ENCODE measurements around the gene MRPL14. TPM values are rescaled to one million over a fixed set of nuclear protein-coding genes. Genes with fewer than 3 reads are reported as not detected.

MRPL14 gene
- total RNA-seq, 1 donor from 2014 or later = 46.9 TPM

GRCh38 chr6:44072959-44073611 lies 54.2 kb downstream of the MRPL14 start:
- no peak for TF ChIP-seq CTCF (IDR thresholded peaks at IDR 0.05; ENCODE audit: unreplicated experiment)
- peaks cover 63% of the 10 kb centered on the region for H3K4me1 Mint-ChIP-seq

GRCh38 chr6:44072452-44072958 lies 54.7 kb downstream of the MRPL14 start:
- Mint-ChIP-seq H3K36me3 (no peaks in the 10 kb centered on the region), H3K4me1 (peaks cover 58% of the 10 kb centered on the region), H3K27ac (peak overlapping the region; percentile 97), H3K9me3 (no peaks in the 10 kb centered on the region), H3K4me3 (peak overlapping the region; percentile 74), H3K27me3 (ENCODE audit: low read depth) (no peaks in the 10 kb centered on the region)
- TF ChIP-seq CTCF (IDR thresholded peaks at IDR 0.05; ENCODE audit: unreplicated experiment) = no peak
- DNase-seq (ENCODE audit: low spot score in 2 of 2, unreplicated experiment in 2 of 2) = no peak

More at GRCh38 chr6:44072959-44073611, 54.2 kb downstream of the MRPL14 start:
- Mint-ChIP-seq H3K36me3 (no peaks in the 10 kb centered on the region), H3K27ac (peak overlapping the region; percentile 97), H3K9me3 (no peaks in the 10 kb centered on the region), H3K27me3 (ENCODE audit: low read depth) (peaks cover 3% of the 10 kb centered on the region), H3K4me3 (peak overlapping the region; percentile 74)
- DNase-seq (ENCODE audit: low spot score in 2 of 2, unreplicated experiment in 2 of 2) = peak; percentile 87 to 88

GRCh38 chr6:44071670-44072451 lies 55.4 kb downstream of the MRPL14 start:
- Mint-ChIP-seq H3K27me3 (ENCODE audit: low read depth) (no peaks in the 10 kb centered on the region), H3K9me3 (no peaks in the 10 kb centered on the region), H3K4me1 (peaks cover 54% of the 10 kb centered on the region), H3K36me3 (no peaks in the 10 kb centered on the region), H3K4me3 (no peak overlapping the region), H3K27ac (peak overlapping the region; percentile 67)
- no peak for TF ChIP-seq CTCF (IDR thresholded peaks at IDR 0.05; ENCODE audit: unreplicated experiment)
- DNase-seq (ENCODE audit: low spot score in 2 of 2, unreplicated experiment in 2 of 2) = no peak

GRCh38 chr6:44068607-44069296 lies 58.5 kb downstream of the MRPL14 start:
- Mint-ChIP-seq H3K4me3 (no peak overlapping the region), H3K36me3 (no peaks in the 10 kb centered on the region), H3K27me3 (ENCODE audit: low read depth) (no peaks in the 10 kb centered on the region), H3K27ac (peak overlapping the region; percentile 81), H3K4me1 (peaks cover 36% of the 10 kb centered on the region), H3K9me3 (no peaks in the 10 kb centered on the region)
- TF ChIP-seq CTCF (IDR thresholded peaks at IDR 0.05; ENCODE audit: unreplicated experiment) = no peak
- DNase-seq (ENCODE audit: low spot score in 2 of 2, unreplicated experiment in 2 of 2) = no peak

GRCh38 chr6:44067173-44068139 lies 59.8 kb downstream of the MRPL14 start:
- no peak overlapping the region for H3K4me3 Mint-ChIP-seq
- no peak for DNase-seq (ENCODE audit: low spot score in 2 of 2, unreplicated experiment in 2 of 2)
- no peak overlapping the region for H3K27ac Mint-ChIP-seq
- H3K9me3 Mint-ChIP-seq = no peaks in the 10 kb centered on the region
- TF ChIP-seq CTCF (IDR thresholded peaks at IDR 0.05; ENCODE audit: unreplicated experiment) = no peak
- H3K36me3 Mint-ChIP-seq = no peaks in the 10 kb centered on the region
- H3K4me1 Mint-ChIP-seq = peaks cover 27% of the 10 kb centered on the region
- no peaks in the 10 kb centered on the region for H3K27me3 Mint-ChIP-seq (ENCODE audit: low read depth)

All from mesothelial cell of epicardium (in vitro differentiated cells).